ENCODE results near the gene GRPEL1.

GRPEL1 gene

GRCh38 chr4:7074426-7074825, 6.6 kb upstream of the GRPEL1 start:
- POLR2A ChIA-PET, result no interaction called here
- CTCF ChIA-PET, result interaction anchor here (0.6 to 6.7 kb wide), 2 partner anchors 9 to 329 kb away, joined by 3 to 59 read pairs; no protein-coding TSS in a partner anchor
- TF ChIP-seq CTCF (IDR thresholded peaks at IDR 0.05; ENCODE audit: control extremely low read depth, extremely low read depth, low read depth, missing control alignments), result no peak

GRCh38 chr4:7073526-7074390, 5.9 kb upstream of the GRPEL1 start:
- DNase-seq (ENCODE audit: extremely low spot score), result peak; percentile 54
- ChIA-PET POLR2A (no interaction called here), CTCF (interaction anchor here (2.0 to 6.7 kb wide), 2 partner anchors 10 to 99 kb away, joined by 9 to 59 read pairs; no protein-coding TSS in a partner anchor)
- no peak for TF ChIP-seq CTCF (IDR thresholded peaks at IDR 0.05; ENCODE audit: control extremely low read depth, extremely low read depth, low read depth, missing control alignments)

More at GRCh38 chr4:7074426-7074825, 6.6 kb upstream of the GRPEL1 start:
- DNase-seq (ENCODE audit: extremely low spot score), result no peak

- no peak for DNase-seq (ENCODE audit: extremely low spot score)
- TF ChIP-seq CTCF (IDR thresholded peaks at IDR 0.05; ENCODE audit: control extremely low read depth, extremely low read depth, low read depth, missing control alignments), result no peak
- ChIA-PET CTCF (interaction anchor here (2.0 to 6.7 kb wide), 3 partner anchors 11 to 98 kb away, joined by 9 to 59 read pairs (median 45); no protein-coding TSS in a partner anchor), POLR2A (no interaction called here)
Observed at GRCh38 chr4:7073059-7073458, 5.2 kb upstream of the GRPEL1 start.

- ChIA-PET CTCF (interaction anchor here (0.5 to 7.3 kb wide), 43 partner anchors 9 to 875 kb away, joined by 3 to 115 read pairs (median 4); partner anchors contain the start of genes TADA2B and TBC1D14), POLR2A (interaction anchor here (0.7 kb wide), 1 partner anchor 27 kb away, joined by 3 read pairs; the partner anchor contains the start of gene TADA2B)
- peak; percentile 97 for TF ChIP-seq CTCF (IDR thresholded peaks at IDR 0.05; ENCODE audit: control extremely low read depth, extremely low read depth, low read depth, missing control alignments)
- DNase-seq (ENCODE audit: extremely low spot score), result peak; percentile 81
Observed at GRCh38 chr4:7070729-7071511, 3.1 kb upstream of the GRPEL1 start.

- ChIA-PET POLR2A (interaction anchor here (0.5 kb wide), 1 partner anchor 56 kb away, joined by 3 read pairs; no protein-coding TSS in a partner anchor), CTCF (interaction anchor here (0.9 to 7.3 kb wide), 14 partner anchors 9 to 350 kb away, joined by 3 to 115 read pairs (median 6); partner anchors contain the start of gene TADA2B)
- no peak for DNase-seq (ENCODE audit: extremely low spot score)
- TF ChIP-seq CTCF (IDR thresholded peaks at IDR 0.05; ENCODE audit: control extremely low read depth, extremely low read depth, low read depth, missing control alignments), result no peak
Observed at GRCh38 chr4:7068883-7069282, 1.0 kb upstream of the GRPEL1 start.

Measured in GM10248 (cell line).